Measurements from ENCODE around the gene GLIPR1L1. TPM values are rescaled to one million over a fixed set of nuclear protein-coding genes. Genes with fewer than 3 reads are reported as not detected.

GLIPR1L1 gene
- total and polyA plus RNA-seq, 3 experiments from 2014 or later = not detected

DNA sequence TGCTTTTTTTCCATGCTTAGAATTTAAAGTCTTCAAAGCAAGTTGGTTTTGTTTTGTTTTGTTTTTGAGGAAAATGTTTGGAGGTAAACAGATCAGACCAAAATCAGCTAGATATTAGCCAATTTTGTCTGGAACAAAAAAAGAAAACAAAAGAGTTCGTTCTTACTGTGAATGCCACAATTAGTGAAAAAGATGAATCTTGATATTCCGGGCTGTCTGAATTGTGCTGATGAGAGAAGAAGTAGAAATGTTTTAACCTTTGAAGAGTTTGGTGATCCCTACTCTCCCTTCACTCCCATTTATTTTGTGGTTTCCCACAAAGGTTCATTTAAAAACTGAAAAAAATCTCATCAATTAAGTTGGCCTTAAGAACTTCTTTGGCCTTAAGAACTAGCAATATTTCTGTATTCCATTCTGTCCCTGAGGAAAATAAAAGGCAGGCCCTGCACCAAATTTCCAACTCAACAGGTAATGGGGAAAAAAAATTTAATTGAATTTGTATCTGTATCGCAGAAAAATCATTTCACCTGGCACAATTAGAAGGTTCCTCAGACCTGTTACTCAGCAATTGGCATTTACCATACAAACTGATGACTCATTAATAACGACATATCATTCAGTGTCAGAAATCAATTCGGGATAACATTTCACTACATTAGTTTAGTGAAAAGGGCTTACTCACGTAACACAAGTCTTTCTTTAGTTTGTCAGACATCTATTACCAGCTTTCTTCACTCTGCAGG, 55.9 kb downstream of the GLIPR1L1 start:
- peak overlapping the region; percentile 89 to 96 (median 95) for H3K4me3 Mint-ChIP-seq
- POLR2A ChIA-PET = interaction anchor here (1.1 to 1.6 kb wide), 5 partner anchors 47 to 1169 kb away, joined by 3 to 13 read pairs (median 4); partner anchors contain the start of genes GLIPR1 and KRR1
- peaks cover 43 to 68% (median 44%) of the 10 kb centered on the region in 3 donors for H3K4me1 Mint-ChIP-seq
- no peak for DNase-seq
- H3K27me3 ChIP-seq (ENCODE audit: insufficient read depth, low read length, poor library complexity, severe bottlenecking) = no peaks in the 10 kb centered on the region
- CTCF ChIA-PET = interaction anchor here (1.0 to 2.4 kb wide), 9 partner anchors 15 to 641 kb away, joined by 3 to 25 read pairs (median 7); partner anchors contain the start of genes GLIPR1, GLIPR1L1 and PHLDA1
- peaks cover 23% of the 10 kb centered on the region for H3K4me1 ChIP-seq (ENCODE audit: insufficient read depth, low read length)
- H3K36me3 ChIP-seq (ENCODE audit: insufficient read depth, low read length) = no peaks in the 10 kb centered on the region
- H3K27ac ChIP-seq (ENCODE audit: low read depth, low read length) = peak overlapping the region; percentile 83
- H3K4me3 ChIP-seq (ENCODE audit: low read length) = peak overlapping the region; percentile 94
- peaks cover 0 to 4% (median 0%) of the 10 kb centered on the region in 3 donors for H3K36me3 Mint-ChIP-seq
- peak overlapping the region; percentile 80 to 99 (median 97) for H3K27ac Mint-ChIP-seq
- H3K27me3 Mint-ChIP-seq = no peaks in the 10 kb centered on the region
- no peaks in the 10 kb centered on the region for H3K9me3 Mint-ChIP-seq
- no peaks in the 10 kb centered on the region for H3K9me3 ChIP-seq (ENCODE audit: low read length)

DNA sequence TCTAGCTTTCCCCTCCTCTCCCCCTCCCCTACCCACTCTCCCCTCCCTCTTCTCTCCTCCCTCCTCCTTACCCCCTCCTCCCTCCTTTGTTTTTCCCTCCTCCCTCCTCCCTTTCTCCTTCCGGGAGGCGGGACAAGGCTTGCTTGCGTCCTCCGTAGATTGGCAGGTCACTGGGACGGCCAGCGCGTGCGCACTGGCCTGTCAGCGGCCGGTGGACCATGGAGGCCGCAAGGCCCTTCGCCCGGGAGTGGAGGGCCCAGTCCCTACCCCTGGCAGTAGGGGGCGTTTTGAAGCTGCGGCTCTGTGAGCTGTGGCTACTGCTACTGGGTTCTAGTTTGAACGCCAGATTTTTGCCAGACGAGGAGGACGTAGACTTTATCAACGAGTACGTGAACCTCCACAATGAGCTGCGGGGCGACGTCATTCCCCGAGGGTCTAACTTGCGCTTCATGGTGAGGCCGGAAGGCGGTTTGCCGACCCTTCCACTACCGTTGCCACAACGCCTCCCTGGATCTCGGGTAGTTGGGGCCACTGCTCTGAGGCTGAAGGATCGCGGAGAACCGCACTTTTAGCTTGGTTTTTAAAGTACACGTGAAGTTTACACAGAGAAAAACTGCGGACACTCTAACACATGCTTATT, 56.5 kb downstream of the GLIPR1L1 start, which contains the start of gene GLIPR1L2:
Gene GLIPR1L2 (plus strand): TSS at position 191 of the 640 bp plus-strand sequence. CDS start 28 bp downstream, at position 219.
- Histone ChIP-seq H3K27me3 (ENCODE audit: insufficient read depth, low read length, poor library complexity, severe bottlenecking) (no peaks in the 10 kb centered on the region), H3K36me3 (ENCODE audit: insufficient read depth, low read length) (no peaks in the 10 kb centered on the region), H3K9me3 (ENCODE audit: low read length) (no peaks in the 10 kb centered on the region), H3K4me3 (ENCODE audit: low read length) (peak within 1 kb of the TSS; percentile 94), H3K4me1 (ENCODE audit: insufficient read depth, low read length) (peaks cover 27% of the 10 kb centered on the region), H3K27ac (ENCODE audit: low read depth, low read length) (peak within 1 kb of the TSS; percentile 83)
- Mint-ChIP-seq H3K27me3 (no peaks in the 10 kb centered on the region), H3K4me1 (peaks cover 48 to 74% (median 50%) of the 10 kb centered on the region in 3 donors), H3K4me3 (peak within 1 kb of the TSS; percentile 89 to 96 (median 95)), H3K9me3 (no peaks in the 10 kb centered on the region), H3K36me3 (peaks cover 0 to 4% (median 2%) of the 10 kb centered on the region in 3 donors), H3K27ac (peak within 1 kb of the TSS; percentile 96 to 99 (median 98))
- ChIA-PET POLR2A (interaction anchor here (0.8 to 1.6 kb wide), 6 partner anchors 46 to 1168 kb away, joined by 3 to 13 read pairs (median 4); partner anchors contain the start of genes GLIPR1 and KRR1), CTCF (interaction anchor here (0.8 to 2.4 kb wide), 17 partner anchors 8 to 640 kb away, joined by 3 to 25 read pairs (median 4); partner anchors contain the start of genes GLIPR1, GLIPR1L1 and PHLDA1)
- DNase-seq = peak; percentile 78 to 92 (median 83)

DNA sequence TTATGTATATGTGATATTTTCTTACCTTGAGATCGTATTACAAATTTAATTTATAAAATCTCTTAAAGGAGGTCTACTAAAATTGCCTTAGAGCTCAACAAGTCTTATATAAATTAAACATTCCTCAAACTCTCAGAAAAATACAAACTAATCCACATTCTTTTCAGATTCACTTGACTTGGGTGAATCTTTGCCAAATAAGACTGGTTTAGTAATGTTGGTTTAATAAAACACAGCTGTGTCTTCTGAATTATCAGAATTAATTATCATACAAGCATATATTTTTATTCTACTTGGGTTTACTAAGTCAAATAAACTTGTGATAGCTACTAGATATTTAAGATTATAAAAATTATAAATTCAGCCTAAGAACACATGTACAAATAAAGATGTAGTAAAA, 69.8 kb downstream of the GLIPR1L1 start:
- peaks cover 0 to 1% of the 10 kb centered on the region in 2 donors for H3K27me3 Mint-ChIP-seq
- H3K4me1 Mint-ChIP-seq = no peaks in the 10 kb centered on the region
- ChIA-PET CTCF (interaction anchor here (1.1 kb wide), 1 partner anchor 13 kb away, joined by 5 read pairs; the partner anchor contains the start of gene GLIPR1L2), POLR2A (no interaction called here)
- Histone ChIP-seq H3K27me3 (ENCODE audit: insufficient read depth, low read length, poor library complexity, severe bottlenecking) (no peaks in the 10 kb centered on the region), H3K4me3 (ENCODE audit: low read length) (no peak overlapping the region), H3K27ac (ENCODE audit: low read depth, low read length) (no peak overlapping the region), H3K9me3 (ENCODE audit: low read length) (no peaks in the 10 kb centered on the region), H3K4me1 (ENCODE audit: insufficient read depth, low read length) (no peaks in the 10 kb centered on the region), H3K36me3 (ENCODE audit: insufficient read depth, low read length) (no peaks in the 10 kb centered on the region)
- no peak overlapping the region for H3K4me3 Mint-ChIP-seq
- peaks cover 0 to 2% (median 0%) of the 10 kb centered on the region in 3 donors for H3K36me3 Mint-ChIP-seq
- DNase-seq = no peak
- H3K27ac Mint-ChIP-seq = no peak overlapping the region
- H3K9me3 Mint-ChIP-seq = no peaks in the 10 kb centered on the region

- POLR2A ChIA-PET = no interaction called here
- Mint-ChIP-seq H3K27ac (no peak overlapping the region), H3K4me3 (no peak overlapping the region), H3K27me3 (peaks cover 0 to 1% of the 10 kb centered on the region in 2 donors), H3K9me3 (peaks cover 0 to 1% (median 0%) of the 10 kb centered on the region in 5 donors), H3K4me1 (no peaks in the 10 kb centered on the region), H3K36me3 (peaks cover 0 to 4% (median 2%) of the 10 kb centered on the region in 3 donors)
- Histone ChIP-seq H3K4me1 (ENCODE audit: insufficient read depth, low read length) (no peaks in the 10 kb centered on the region), H3K27ac (ENCODE audit: low read depth, low read length) (no peak overlapping the region), H3K27me3 (ENCODE audit: insufficient read depth, low read length, poor library complexity, severe bottlenecking) (no peaks in the 10 kb centered on the region), H3K9me3 (ENCODE audit: low read length) (no peaks in the 10 kb centered on the region), H3K4me3 (ENCODE audit: low read length) (no peak overlapping the region), H3K36me3 (ENCODE audit: insufficient read depth, low read length) (no peaks in the 10 kb centered on the region)
- CTCF ChIA-PET = no interaction called here
- no peak for DNase-seq
These were observed 73.2 kb downstream of the GLIPR1L1 start for GRCh38 chr12:75407683-75408082.

- Mint-ChIP-seq H3K9me3 (peaks cover 0 to 1% (median 0%) of the 10 kb centered on the region in 5 donors), H3K4me3 (no peak overlapping the region), H3K27me3 (no peaks in the 10 kb centered on the region), H3K36me3 (peaks cover 0 to 4% (median 2%) of the 10 kb centered on the region in 3 donors), H3K4me1 (no peaks in the 10 kb centered on the region), H3K27ac (no peak overlapping the region)
- no peaks in the 10 kb centered on the region for H3K36me3 ChIP-seq (ENCODE audit: insufficient read depth, low read length)
- no peak overlapping the region for H3K27ac ChIP-seq (ENCODE audit: low read depth, low read length)
- H3K4me1 ChIP-seq (ENCODE audit: insufficient read depth, low read length) = no peaks in the 10 kb centered on the region
- CTCF ChIA-PET = no interaction called here
- no peak for DNase-seq
- no peaks in the 10 kb centered on the region for H3K9me3 ChIP-seq (ENCODE audit: low read length)
- no peak overlapping the region for H3K4me3 ChIP-seq (ENCODE audit: low read length)
- POLR2A ChIA-PET = no interaction called here
- no peaks in the 10 kb centered on the region for H3K27me3 ChIP-seq (ENCODE audit: insufficient read depth, low read length, poor library complexity, severe bottlenecking)
These were observed 75.4 kb downstream of the GLIPR1L1 start for GRCh38 chr12:75409830-75410229.

DNA sequence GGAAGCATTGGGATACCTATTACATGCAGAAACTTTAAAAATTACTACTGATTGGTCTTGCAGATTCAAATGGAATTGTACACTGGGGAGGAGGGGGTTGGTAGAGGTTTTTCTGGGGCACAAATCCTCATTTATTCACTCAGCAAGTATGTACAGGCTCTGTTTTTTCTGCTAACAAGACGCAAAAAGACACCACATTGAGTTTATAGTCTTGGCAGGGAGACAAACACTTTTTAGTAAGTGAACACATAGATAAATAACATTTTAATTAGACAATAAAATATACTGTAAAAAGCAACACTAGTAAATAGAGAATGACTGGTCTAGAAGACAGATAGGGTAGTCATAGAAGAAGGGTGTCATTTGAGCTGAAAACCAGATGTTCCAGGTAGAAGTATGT, 80.2 kb downstream of the GLIPR1L1 start:
- Histone ChIP-seq H3K4me1 (ENCODE audit: insufficient read depth, low read length) (no peaks in the 10 kb centered on the region), H3K36me3 (ENCODE audit: insufficient read depth, low read length) (no peaks in the 10 kb centered on the region), H3K4me3 (ENCODE audit: low read length) (no peak overlapping the region), H3K27ac (ENCODE audit: low read depth, low read length) (no peak overlapping the region), H3K9me3 (ENCODE audit: low read length) (no peaks in the 10 kb centered on the region), H3K27me3 (ENCODE audit: insufficient read depth, low read length, poor library complexity, severe bottlenecking) (no peaks in the 10 kb centered on the region)
- ChIA-PET CTCF (no interaction called here), POLR2A (no interaction called here)
- no peak overlapping the region for H3K4me3 Mint-ChIP-seq
- H3K27ac Mint-ChIP-seq = no peak overlapping the region
- no peak for DNase-seq
- peaks cover 0 to 4% (median 0%) of the 10 kb centered on the region in 3 donors for H3K36me3 Mint-ChIP-seq
- H3K9me3 Mint-ChIP-seq = peaks cover 0 to 7% (median 0%) of the 10 kb centered on the region in 5 donors
- H3K27me3 Mint-ChIP-seq = no peaks in the 10 kb centered on the region
- H3K4me1 Mint-ChIP-seq = no peaks in the 10 kb centered on the region

- H3K4me1 Mint-ChIP-seq = no peaks in the 10 kb centered on the region
- peaks cover 0 to 6% (median 2%) of the 10 kb centered on the region in 3 donors for H3K36me3 Mint-ChIP-seq
- no peak overlapping the region for H3K4me3 Mint-ChIP-seq
- no peaks in the 10 kb centered on the region for H3K9me3 ChIP-seq (ENCODE audit: low read length)
- H3K27me3 ChIP-seq (ENCODE audit: insufficient read depth, low read length, poor library complexity, severe bottlenecking) = no peaks in the 10 kb centered on the region
- H3K9me3 Mint-ChIP-seq = peaks cover 0 to 7% (median 0%) of the 10 kb centered on the region in 5 donors
- ChIA-PET CTCF (interaction anchor here (1.2 kb wide), 1 partner anchor 29 kb away, joined by 3 read pairs; the partner anchor contains the start of gene GLIPR1L2), POLR2A (no interaction called here)
- H3K4me3 ChIP-seq (ENCODE audit: low read length) = no peak overlapping the region
- H3K27ac Mint-ChIP-seq = no peak overlapping the region
- DNase-seq = no peak
- no peaks in the 10 kb centered on the region for H3K4me1 ChIP-seq (ENCODE audit: insufficient read depth, low read length)
- no peak overlapping the region for H3K27ac ChIP-seq (ENCODE audit: low read depth, low read length)
- H3K27me3 Mint-ChIP-seq = no peaks in the 10 kb centered on the region
- H3K36me3 ChIP-seq (ENCODE audit: insufficient read depth, low read length) = no peaks in the 10 kb centered on the region
These were observed 85.4 kb downstream of the GLIPR1L1 start for GRCh38 chr12:75419841-75420240.
